Right lung (tissue), 5 donors: Measurements from ENCODE around the gene CCDC92. TPM values are rescaled to one million over a fixed set of nuclear protein-coding genes. Genes with fewer than 3 reads are reported as not detected.

Experiments
- DNase-seq, 2 donors: peaks; one replicate each; pipeline ENCODE4 v3.0.0-alpha.2; 2013
- polyA plus RNA-seq, 5 donors: library from polyadenylated mRNA; unstranded; fragments of 120-200 nt; gene quantifications; one replicate each; pipeline versions ENCODE4 v1.2.1 to v1.2.3, GENCODE V29; 2013; ENCODE audit warnings: inconsistent platforms in 1 of 5, low replicate concordance in 1 of 5; ENCODE audit not compliant: insufficient read length in 5 of 5, insufficient read depth in 1 of 5

Gene CCDC92
- polyA plus RNA-seq, 5 donors: 51.4 to 70.0 (median 59.6) TPM

- DNase-seq: no peak
Observed at GRCh38 chr12:123937707-123938591, 34.7 kb downstream of the CCDC92 start.

GRCh38 chr12:123936956-123937706 lies 35.5 kb downstream of the CCDC92 start:
- DNase-seq: no peak

GRCh38 chr12:123936471-123936870 lies 36.2 kb downstream of the CCDC92 start:
- DNase-seq: no peak

- no peak for DNase-seq
Observed at GRCh38 chr12:123935956-123936355, 36.7 kb downstream of the CCDC92 start.

GRCh38 chr12:123934829-123935228 lies 37.8 kb downstream of the CCDC92 start:
- DNase-seq: no peak

- no peak for DNase-seq
Observed at GRCh38 chr12:123934016-123934620, 38.5 kb downstream of the CCDC92 start.

GRCh38 chr12:123933214-123933613 lies 39.4 kb downstream of the CCDC92 start:
- no peak for DNase-seq

- DNase-seq: no peak
Observed at GRCh38 chr12:123931686-123932321, 40.8 kb downstream of the CCDC92 start.

GRCh38 chr12:123929946-123930583 lies 42.6 kb downstream of the CCDC92 start:
- DNase-seq: no peak

- no peak for DNase-seq
Observed at GRCh38 chr12:123928897-123929296, 43.7 kb downstream of the CCDC92 start.

GRCh38 chr12:123928274-123928865 lies 44.3 kb downstream of the CCDC92 start:
- no peak for DNase-seq

GRCh38 chr12:123924539-123924938 lies 48.1 kb downstream of the CCDC92 start:
- no peak for DNase-seq

GRCh38 chr12:123923927-123924326 lies 48.7 kb downstream of the CCDC92 start:
- no peak for DNase-seq

GRCh38 chr12:123923038-123923437 lies 49.6 kb downstream of the CCDC92 start:
- no peak for DNase-seq

GRCh38 chr12:123919980-123920360 lies 52.7 kb downstream of the CCDC92 start:
- DNase-seq: no peak

GRCh38 chr12:123917337-123917850 lies 55.2 kb downstream of the CCDC92 start:
- DNase-seq: no peak

GRCh38 chr12:123916729-123917128 lies 55.9 kb downstream of the CCDC92 start:
- DNase-seq: no peak

GRCh38 chr12:123914726-123915333 lies 57.8 kb downstream of the CCDC92 start:
- no peak for DNase-seq

GRCh38 chr12:123912415-123913380 lies 59.9 kb downstream of the CCDC92 start:
- DNase-seq: peak in 1 of 2 donors; percentile 29
